Measurements from ENCODE around the gene TUT1.
"Not testable (repeated sequence)": the region's sequence is repeated elsewhere in the genome, so short reads cannot be mapped to it uniquely, and the experiment has no call there.

TUT1 gene

GRCh38 chr11:62591448-62592145, at the start of gene TUT1:
TUT1 (minus strand) TSS chr11:62591523; CDS start chr11:62591485, 38 bp downstream.
- DNase-seq: peak; percentile 99

- DNase-seq: no peak
Measured at GRCh38 chr11:62632492-62632891, 41.2 kb upstream of the TUT1 start.

- peak; percentile 23 for DNase-seq
Measured at GRCh38 chr11:62627713-62628112, 36.4 kb upstream of the TUT1 start.

- DNase-seq: peak; percentile 17
Measured at GRCh38 chr11:62622476-62623089, 31.3 kb upstream of the TUT1 start.

- DNase-seq: peak; percentile 99
Measured at GRCh38 chr11:62621567-62622470, 30.5 kb upstream of the TUT1 start, which contains the start of gene B3GAT3. B3GAT3 (minus strand) TSS chr11:62621986; CDS start chr11:62621947, 39 bp downstream.

GRCh38 chr11:62621027-62621566, 29.8 kb upstream of the TUT1 start:
- DNase-seq: no peak

GRCh38 chr11:62616957-62617356, 25.6 kb upstream of the TUT1 start:
- not testable (repeated sequence) for DNase-seq

GRCh38 chr11:62615521-62615920, 24.2 kb upstream of the TUT1 start:
- no peak for DNase-seq

- no peak for DNase-seq
Measured at GRCh38 chr11:62614275-62614674, 23.0 kb upstream of the TUT1 start.

- no peak for DNase-seq
Measured at GRCh38 chr11:62613291-62613778, 22.0 kb upstream of the TUT1 start.

GRCh38 chr11:62612366-62613290, 21.3 kb upstream of the TUT1 start, which contains the start of the genes EML3 and ROM1:
EML3 (minus strand) TSS chr11:62612775; CDS start chr11:62612457, 318 bp downstream.
ROM1 (plus strand) TSS chr11:62613257; CDS start chr11:62613282, 25 bp downstream.
- peak; percentile 93 for DNase-seq

GRCh38 chr11:62611705-62612365, 20.5 kb upstream of the TUT1 start:
- no peak for DNase-seq

GRCh38 chr11:62610814-62611704, 19.7 kb upstream of the TUT1 start:
- DNase-seq: no peak

GRCh38 chr11:62610403-62610802, 19.1 kb upstream of the TUT1 start:
- DNase-seq: no peak

GRCh38 chr11:62608776-62609175, 17.5 kb upstream of the TUT1 start:
- no peak for DNase-seq

- DNase-seq: no peak
Measured at GRCh38 chr11:62607714-62608113, 16.4 kb upstream of the TUT1 start.

- DNase-seq: no peak
Measured at GRCh38 chr11:62605902-62606301, 14.6 kb upstream of the TUT1 start.

GRCh38 chr11:62605467-62605866, 14.1 kb upstream of the TUT1 start:
- no peak for DNase-seq

- no peak for DNase-seq
Measured at GRCh38 chr11:62604460-62605120, 13.3 kb upstream of the TUT1 start.
